ENCODE results near the gene NUDT14.

The NUDT14 gene

GRCh38 chr14:105206873-105207272 lies 25.8 kb upstream of the NUDT14 start:
- ATAC-seq (ENCODE audit: insufficient read depth, low read depth) = no peak

DNA sequence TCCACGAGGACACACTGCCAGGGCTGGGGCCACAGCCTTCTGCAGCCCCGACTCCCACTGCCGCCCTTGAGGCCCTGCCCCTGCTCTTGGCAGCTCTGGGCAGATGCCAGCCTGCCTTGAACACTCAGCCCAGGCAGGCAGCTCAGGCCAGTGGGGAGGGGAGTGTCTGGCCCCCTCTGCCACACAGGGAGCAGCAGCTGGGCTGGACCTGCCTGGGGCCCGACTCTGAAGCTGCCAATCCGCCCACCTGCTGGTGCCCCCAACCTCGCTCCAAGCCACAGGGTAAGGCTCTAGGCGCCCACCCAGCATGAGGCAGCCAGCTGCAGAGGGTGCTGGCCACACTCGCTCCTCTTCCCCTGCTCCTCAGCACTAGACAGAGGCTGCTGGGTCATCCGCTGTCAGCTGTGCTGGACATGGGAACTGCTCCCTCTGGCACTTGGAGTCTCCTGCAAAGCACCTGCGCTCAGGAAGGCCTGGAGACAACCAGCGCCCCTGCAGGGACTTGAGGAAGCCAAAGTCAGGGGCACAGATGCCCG lies 24.6 kb upstream of the NUDT14 start:
- H3K4me2 ChIP-seq (ENCODE audit: insufficient read depth, low read length) = no peak overlapping the region
- H3K9me3 ChIP-seq (ENCODE audit: insufficient read depth, low read length, severe bottlenecking) = no peaks in the 10 kb centered on the region
- H2AFZ ChIP-seq (ENCODE audit: low read depth, low read length) = no peak overlapping the region
- DNase-seq (no peak), ATAC-seq (ENCODE audit: insufficient read depth, low read depth) (peak; percentile 25)
- H3K4me1 ChIP-seq (ENCODE audit: insufficient read depth, low read length) = no peaks in the 10 kb centered on the region
- H4K20me1 ChIP-seq (ENCODE audit: insufficient read depth, low read length) = peaks cover 28% of the 10 kb centered on the region
- H3K36me3 ChIP-seq (ENCODE audit: insufficient read depth, low read length) = peaks cover 11% of the 10 kb centered on the region
- H3K9ac ChIP-seq (ENCODE audit: low read depth, low read length) = no peak overlapping the region
- H3K27me3 ChIP-seq (ENCODE audit: insufficient read depth, low read length, poor library complexity) = no peaks in the 10 kb centered on the region
- no peak overlapping the region for H3K4me3 ChIP-seq (ENCODE audit: low read depth in 1 of 2, low read length in 2 of 2)
- H3K79me2 ChIP-seq (ENCODE audit: insufficient read depth, low read length) = no peaks in the 10 kb centered on the region
- no peak for TF ChIP-seq EZH2 (IDR thresholded peaks at IDR 0.05; ENCODE audit: borderline replicate concordance, low read depth, low read length, severe bottlenecking)
- TF ChIP-seq CTCF (IDR thresholded peaks at IDR 0.05; ENCODE audit: borderline replicate concordance, extremely low read depth, low read length, poor library complexity, severe bottlenecking) = no peak
- H3K27ac ChIP-seq (ENCODE audit: low read length) = no peak overlapping the region

More at GRCh38 chr14:105206873-105207272, 25.8 kb upstream of the NUDT14 start:
- Histone ChIP-seq H3K36me3 (ENCODE audit: insufficient read depth, low read length) (peaks cover 21% of the 10 kb centered on the region), H3K27ac (ENCODE audit: low read length) (no peak overlapping the region), H3K9me3 (ENCODE audit: insufficient read depth, low read length, severe bottlenecking) (no peaks in the 10 kb centered on the region), H2AFZ (ENCODE audit: low read depth, low read length) (no peak overlapping the region), H3K79me2 (ENCODE audit: insufficient read depth, low read length) (no peaks in the 10 kb centered on the region), H3K4me1 (ENCODE audit: insufficient read depth, low read length) (no peaks in the 10 kb centered on the region), H3K4me3 (ENCODE audit: low read depth in 1 of 2, low read length in 2 of 2) (no peak overlapping the region), H4K20me1 (ENCODE audit: insufficient read depth, low read length) (peaks cover 30% of the 10 kb centered on the region), H3K27me3 (ENCODE audit: insufficient read depth, low read length, poor library complexity) (no peaks in the 10 kb centered on the region), H3K9ac (ENCODE audit: low read depth, low read length) (no peak overlapping the region), H3K4me2 (ENCODE audit: insufficient read depth, low read length) (no peak overlapping the region)
- TF ChIP-seq EZH2 (IDR thresholded peaks at IDR 0.05; ENCODE audit: borderline replicate concordance, low read depth, low read length, severe bottlenecking) (no peak), CTCF (IDR thresholded peaks at IDR 0.05; ENCODE audit: borderline replicate concordance, extremely low read depth, low read length, poor library complexity, severe bottlenecking) (no peak)
- no peak for DNase-seq

- Histone ChIP-seq H3K9ac (ENCODE audit: low read depth, low read length) (no peak overlapping the region), H3K4me1 (ENCODE audit: insufficient read depth, low read length) (no peaks in the 10 kb centered on the region), H3K27ac (ENCODE audit: low read length) (no peak overlapping the region), H3K36me3 (ENCODE audit: insufficient read depth, low read length) (peaks cover 8% of the 10 kb centered on the region), H2AFZ (ENCODE audit: low read depth, low read length) (no peak overlapping the region), H3K4me3 (ENCODE audit: low read depth in 1 of 2, low read length in 2 of 2) (no peak overlapping the region), H4K20me1 (ENCODE audit: insufficient read depth, low read length) (peaks cover 28% of the 10 kb centered on the region), H3K27me3 (ENCODE audit: insufficient read depth, low read length, poor library complexity) (no peaks in the 10 kb centered on the region), H3K4me2 (ENCODE audit: insufficient read depth, low read length) (no peak overlapping the region), H3K79me2 (ENCODE audit: insufficient read depth, low read length) (no peaks in the 10 kb centered on the region), H3K9me3 (ENCODE audit: insufficient read depth, low read length, severe bottlenecking) (no peaks in the 10 kb centered on the region)
- DNase-seq (no peak), ATAC-seq (ENCODE audit: insufficient read depth, low read depth) (peak; percentile 9; the same call in 2 of the 3 replicates)
- no peak for TF ChIP-seq EZH2 (IDR thresholded peaks at IDR 0.05; ENCODE audit: borderline replicate concordance, low read depth, low read length, severe bottlenecking)
- TF ChIP-seq CTCF (IDR thresholded peaks at IDR 0.05; ENCODE audit: borderline replicate concordance, extremely low read depth, low read length, poor library complexity, severe bottlenecking) = no peak
Measured at GRCh38 chr14:105204931-105205672, 24.0 kb upstream of the NUDT14 start.
